Frontal cortex (tissue), 4 donors: ENCODE measurements around the gene TSPEAR. TPM values are rescaled to one million over a fixed set of nuclear protein-coding genes. Genes with fewer than 3 reads are reported as not detected.

Experiments
- DNase-seq, 2 donors: peaks; one replicate each; pipeline ENCODE4 v3.0.0; 2012; ENCODE audit warnings: low spot score in 2 of 2
- FAIRE-seq: peaks from 2 replicates; lab custom pipeline; 2012; peaks lifted over from hg19 to GRCh38; lab: Jason Lieb, UNC
- total RNA-seq: library from RNA; depleted of rRNA; stranded (reverse); fragments of >200 nt; gene quantifications from one replicate; pipeline ENCODE4 v1.2.3, GENCODE V29; 2014
- donor health status: control.
- donor health status: control.
- donor health status: control.

TSPEAR gene
- total RNA-seq, 1 donor from 2014 or later: not detected

DNA sequence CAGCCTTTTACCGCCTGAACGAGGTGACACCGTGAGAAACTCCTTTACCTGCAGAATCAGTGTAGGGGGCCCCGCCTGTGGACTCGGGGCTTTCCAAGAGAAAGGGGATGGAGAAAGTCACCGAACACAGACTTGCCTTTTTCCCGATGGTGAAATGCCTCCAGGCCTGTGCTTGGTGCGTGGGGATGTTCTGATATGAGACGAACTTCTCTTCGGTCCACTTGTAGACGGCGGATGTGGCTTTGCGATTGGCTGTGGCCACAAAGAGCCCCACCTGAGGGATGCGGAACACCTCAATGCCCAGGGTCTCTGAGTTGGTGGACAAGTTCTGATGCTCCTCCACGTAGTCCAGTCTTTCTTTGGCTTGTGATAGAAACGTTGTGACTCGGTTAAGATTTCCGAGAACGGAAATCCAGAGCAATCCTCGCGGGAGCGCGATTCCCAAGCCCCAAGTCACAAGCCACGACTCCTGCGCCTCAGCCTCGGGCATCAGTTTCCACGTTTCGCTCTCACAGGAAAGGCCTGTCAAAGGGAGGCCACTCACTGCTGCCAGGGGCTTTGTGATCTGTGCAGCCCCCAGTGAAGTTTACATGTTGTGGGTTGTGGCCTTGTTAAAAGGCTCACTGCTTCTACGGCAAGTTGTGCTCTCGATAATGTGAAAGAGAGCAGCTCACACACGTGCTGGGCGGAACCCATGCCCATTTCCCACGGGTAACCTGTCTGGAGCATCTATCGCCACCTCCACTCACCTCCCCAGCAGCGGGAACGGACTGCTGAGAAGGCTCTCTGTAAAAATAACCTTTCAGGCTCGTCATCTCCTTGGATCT, 184.0 kb downstream of the TSPEAR start:
- no peak for FAIRE-seq
- no peak for DNase-seq

DNA sequence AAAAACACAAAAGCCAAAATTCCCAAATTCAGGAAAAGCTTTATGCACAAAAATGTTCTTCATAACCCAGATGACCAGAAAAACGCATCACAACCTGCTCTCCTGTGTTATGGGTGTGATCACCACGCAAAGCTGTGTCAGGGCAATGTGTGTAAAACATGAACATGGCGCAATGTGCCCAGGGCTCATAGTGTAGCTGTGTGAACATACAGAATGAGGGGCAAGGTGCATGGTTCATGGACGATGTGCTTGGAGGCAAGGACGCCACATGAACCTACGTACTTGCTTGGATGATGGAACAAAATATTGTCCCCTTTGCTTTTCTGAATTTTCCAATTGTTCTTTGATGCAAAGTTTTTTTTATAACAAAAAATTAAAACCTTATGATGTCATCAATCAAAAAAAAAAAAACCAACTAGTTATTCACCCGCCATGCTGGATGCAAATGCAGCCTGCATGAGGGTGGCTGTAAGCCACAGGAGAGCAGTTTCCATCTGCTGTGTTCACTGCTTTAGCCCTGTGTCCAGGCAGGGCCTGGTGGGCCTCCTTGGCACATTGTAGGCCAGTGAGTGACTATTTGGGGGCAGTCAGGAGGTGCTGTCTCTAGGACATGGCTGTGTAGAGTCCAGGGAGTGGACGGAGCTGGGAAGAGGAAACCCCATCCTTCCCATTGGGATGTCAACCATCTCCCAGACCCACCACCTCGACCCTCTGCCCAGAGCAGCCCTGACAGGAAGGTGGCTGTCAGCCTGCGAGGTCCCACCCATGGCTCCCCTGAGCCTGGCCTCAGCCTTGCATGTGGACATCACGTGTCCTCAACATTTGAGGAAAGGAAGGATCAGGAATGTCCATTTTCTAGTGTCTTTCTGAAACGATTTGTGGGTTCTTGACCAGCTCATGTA, 185.0 kb downstream of the TSPEAR start:
- no peak for DNase-seq
- FAIRE-seq: no peak

DNA sequence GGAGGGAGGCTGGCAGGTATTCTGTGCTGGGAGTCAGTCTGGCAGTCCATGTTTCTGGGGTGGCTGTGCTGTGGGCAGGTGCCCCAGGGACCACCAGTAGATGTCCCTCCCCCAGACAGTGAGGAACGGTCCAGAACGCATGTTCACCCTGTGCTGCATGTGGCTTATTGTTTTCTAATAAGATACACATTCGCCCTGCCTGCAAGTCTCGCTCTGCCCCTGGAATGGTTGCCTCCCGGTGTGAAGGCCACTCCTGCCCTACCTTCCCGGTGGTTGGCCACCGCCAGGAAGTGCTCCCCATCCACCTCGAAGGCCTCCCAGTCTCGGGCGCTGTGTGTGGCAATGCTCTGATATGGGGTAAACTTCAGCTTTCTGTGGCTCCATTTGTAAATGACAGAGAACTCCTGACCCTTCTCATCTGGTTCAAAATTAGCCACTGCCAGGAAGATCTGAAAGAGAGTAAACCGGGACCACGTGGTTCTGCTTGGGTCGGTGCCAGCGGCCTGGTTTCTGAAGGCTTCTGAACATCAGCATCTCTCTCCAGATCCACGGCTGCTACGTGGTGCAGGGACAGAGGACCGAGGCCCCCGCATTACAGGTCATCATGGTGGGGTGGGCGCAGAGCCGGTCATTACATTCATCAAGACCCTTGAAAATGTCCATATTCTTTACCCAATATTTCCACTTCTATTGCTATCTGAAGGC, 185.8 kb downstream of the TSPEAR start:
- DNase-seq (no peak), FAIRE-seq (no peak)

- no peak for FAIRE-seq
Observed at GRCh38 chr21:44524414-44525371, 186.7 kb downstream of the TSPEAR start.

GRCh38 chr21:44523567-44524413, 187.6 kb downstream of the TSPEAR start:
- no peak for FAIRE-seq

More at GRCh38 chr21:44524414-44525371, 186.7 kb downstream of the TSPEAR start:
- no peak for DNase-seq

DNA sequence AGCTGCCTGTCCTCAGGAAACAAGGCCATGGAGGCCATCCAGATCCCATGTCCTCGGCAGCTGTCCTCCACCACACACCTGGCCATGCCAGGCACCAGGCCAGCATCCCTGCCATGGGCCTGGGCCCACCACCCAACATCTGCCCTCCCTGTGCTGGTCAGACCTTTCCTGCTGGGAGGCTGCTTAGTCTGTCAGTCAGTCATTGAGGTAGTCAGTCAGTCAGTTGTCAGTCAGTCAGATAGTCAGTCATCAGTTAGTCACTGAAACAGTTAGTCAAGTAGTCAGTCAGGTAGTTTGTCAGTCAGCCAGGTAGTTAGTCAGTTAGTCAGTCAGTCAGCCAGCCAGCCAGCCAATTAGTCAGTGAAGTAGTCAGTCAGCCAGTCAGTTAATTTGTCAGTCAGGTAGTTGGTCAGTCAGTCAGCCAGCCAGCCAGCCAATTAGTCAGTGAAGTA, 188.6 kb downstream of the TSPEAR start:
- FAIRE-seq: no peak
- no peak for DNase-seq

More at GRCh38 chr21:44523567-44524413, 187.6 kb downstream of the TSPEAR start:
- no peak for DNase-seq

DNA sequence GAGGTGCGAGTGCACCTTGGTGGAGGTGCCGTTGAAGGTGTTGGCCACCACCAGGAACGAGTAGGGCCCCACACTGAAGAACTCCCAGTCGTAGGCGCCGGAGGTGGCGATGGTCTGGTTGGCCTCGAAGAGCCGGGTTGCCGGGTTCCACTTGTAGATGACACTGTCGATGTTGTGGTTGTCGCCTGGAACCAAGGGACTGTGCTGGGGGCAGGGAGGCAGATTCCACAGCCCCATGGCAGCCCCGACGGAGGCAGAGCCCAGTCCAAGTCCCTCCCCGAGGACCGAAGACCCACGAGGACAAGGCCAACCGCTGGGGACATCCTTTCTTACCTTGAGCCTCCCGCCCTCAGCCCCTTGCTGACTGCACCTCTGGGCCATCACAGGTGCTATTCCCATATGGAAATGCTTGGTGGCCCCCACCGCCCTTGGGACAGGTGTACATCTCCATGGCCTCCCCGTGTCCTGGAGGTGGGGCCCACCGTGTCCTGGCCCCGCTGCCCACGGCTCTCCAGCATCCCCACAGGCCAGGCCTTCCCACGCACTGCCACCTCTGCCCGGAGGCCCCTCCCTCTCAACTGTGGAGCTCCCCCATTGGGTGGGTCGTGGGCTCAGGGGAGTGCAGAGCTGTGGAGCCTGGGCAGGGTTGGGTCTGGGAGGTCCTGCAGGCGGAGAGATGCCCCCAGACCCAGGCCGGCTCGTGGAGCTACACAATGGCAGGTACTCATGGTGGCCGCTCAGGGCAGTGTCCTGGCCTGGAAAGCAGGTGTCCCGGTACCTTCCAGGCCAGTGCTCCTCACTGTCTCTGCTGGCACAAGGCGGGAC, 189.2 kb downstream of the TSPEAR start:
- DNase-seq: no peak
- no peak for FAIRE-seq

DNA sequence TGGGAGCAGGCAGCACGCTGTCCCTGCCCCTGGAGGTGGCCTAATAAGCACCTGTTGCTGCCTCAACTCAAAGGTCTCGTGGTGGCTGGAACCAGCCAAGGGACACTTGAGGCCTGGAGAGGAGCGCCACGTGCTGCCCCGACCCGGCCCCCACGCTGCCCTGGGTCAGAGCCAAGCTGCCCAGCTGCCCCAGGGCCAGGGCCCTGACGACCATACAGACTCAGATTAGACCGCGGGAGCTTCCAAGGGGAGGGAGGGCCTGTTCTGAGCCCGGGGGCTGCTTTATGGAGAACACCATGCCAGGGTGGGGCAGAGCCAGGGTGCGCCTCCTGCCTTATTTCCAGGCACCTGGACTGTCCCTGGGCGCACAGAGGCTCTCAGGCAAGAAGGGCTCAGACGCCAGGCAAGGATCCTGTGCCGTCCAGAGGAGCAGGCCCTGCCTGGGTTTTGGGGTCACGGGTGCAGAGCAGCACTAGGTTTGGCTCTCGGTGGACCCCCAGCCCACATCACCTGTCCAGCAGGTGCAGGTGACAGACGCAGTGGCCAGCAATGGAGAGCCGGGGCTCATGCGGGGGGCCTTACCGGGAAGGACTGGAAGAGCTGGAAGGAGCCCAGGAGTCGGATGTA, 190.0 kb downstream of the TSPEAR start:
- FAIRE-seq (no peak), DNase-seq (no peak)

- FAIRE-seq (no peak), DNase-seq (no peak)
Observed at GRCh38 chr21:44520326-44521300, 190.8 kb downstream of the TSPEAR start.

DNA sequence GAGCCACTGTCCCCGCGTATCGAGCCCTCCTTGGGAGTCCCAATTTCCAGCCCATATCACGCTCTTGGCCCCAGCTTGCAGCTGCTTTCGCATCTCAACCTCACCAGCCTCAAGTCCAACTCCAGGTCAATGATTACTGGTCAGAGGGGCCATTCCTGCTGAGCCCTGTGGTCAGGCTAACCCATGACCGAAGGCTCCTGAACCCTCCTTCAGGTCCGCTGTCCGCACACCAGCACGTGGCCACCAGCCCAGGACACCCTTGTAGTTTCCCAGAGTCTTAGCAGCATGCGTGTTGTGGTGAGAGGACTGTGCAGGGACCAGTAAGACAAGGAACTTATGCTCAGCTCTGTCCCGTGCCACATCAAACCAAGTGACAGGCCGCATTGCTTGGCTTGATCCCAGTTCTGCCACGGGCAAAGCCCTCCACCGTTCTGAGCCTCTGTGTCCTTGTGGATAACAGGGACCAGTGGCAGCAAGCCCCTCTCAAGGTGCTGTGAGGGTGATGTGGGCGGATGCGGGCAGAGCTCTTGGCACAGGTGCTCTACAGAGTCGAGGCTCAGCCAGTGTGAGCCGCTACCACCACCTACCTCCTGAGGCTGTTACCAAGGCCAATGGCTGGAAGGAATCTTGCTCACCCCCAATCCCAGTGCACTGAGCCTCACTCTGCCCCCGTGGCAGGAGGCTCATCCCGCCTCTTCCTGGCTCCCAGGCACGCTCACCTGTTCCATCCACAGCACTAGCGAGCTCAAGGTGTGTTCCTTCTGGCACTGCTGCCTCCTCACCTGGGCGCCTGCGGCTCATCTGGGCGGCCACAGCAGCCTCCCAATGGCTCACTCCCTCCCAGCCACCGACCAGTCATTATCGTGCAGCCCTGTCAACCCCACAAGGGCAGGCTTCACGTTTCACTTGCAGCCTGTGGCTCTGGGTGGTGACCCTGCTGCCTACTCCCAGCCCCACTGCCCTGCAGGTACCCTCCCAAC, 191.7 kb downstream of the TSPEAR start:
- FAIRE-seq (no peak), DNase-seq (no peak)

GRCh38 chr21:44518686-44519085, 192.7 kb downstream of the TSPEAR start:
- FAIRE-seq (no peak), DNase-seq (no peak)

GRCh38 chr21:44517175-44517899, 194.0 kb downstream of the TSPEAR start:
- FAIRE-seq (no peak), DNase-seq (no peak)

DNA sequence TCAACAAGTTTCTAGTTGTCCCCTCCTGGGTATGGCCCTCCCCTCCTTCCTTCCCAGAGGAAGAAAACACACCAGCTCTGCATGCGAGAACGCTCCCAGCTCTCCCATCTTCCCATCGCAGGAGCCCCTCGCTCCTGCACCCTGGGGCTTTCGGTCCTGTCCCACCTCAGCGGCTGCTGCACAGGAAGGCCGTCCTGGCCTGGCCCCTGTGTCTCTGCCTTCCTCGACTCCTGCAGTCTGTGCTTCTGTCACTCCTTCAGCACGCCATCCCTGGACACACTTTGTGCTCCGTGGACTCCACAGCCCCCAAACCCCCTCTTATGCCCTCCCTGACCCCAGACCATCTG, 194.6 kb downstream of the TSPEAR start:
- FAIRE-seq (no peak), DNase-seq (no peak)

GRCh38 chr21:44516342-44516741, 195.0 kb downstream of the TSPEAR start:
- DNase-seq (no peak), FAIRE-seq (no peak)
